ENCODE data around the gene ITSN1.

ITSN1 gene

DNA sequence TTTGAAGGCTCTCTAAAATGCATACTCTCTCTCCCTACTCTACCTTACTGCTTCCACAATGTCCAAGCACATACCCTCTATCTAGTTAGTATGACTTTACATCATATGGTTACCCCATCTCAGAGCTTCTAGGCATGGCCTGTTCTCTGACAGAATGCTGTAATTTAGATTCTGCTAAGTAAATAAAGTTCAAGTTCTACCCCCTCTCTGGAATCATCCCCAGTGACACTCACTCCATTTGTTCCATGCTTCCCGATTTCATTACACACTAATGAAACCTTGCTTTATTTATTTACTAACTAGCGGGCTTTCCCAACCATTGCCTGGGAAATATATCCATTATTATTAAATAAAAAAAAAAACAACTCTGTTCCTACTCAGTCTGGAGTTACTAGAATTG, 8.0 kb upstream of the ITSN1 start:
- TF ChIP-seq RARB (CRISPR knock-in tag; IDR thresholded peaks at IDR 0.05) = no peak
- no peak for TF ChIP-seq TCF4 (CRISPR knock-in tag; IDR thresholded peaks at IDR 0.05; ENCODE audit: borderline replicate concordance)
- TF ChIP-seq PPARA (CRISPR knock-in tag; IDR thresholded peaks at IDR 0.05; ENCODE audit: borderline replicate concordance) = no peak
- TF ChIP-seq, protein P1, sequence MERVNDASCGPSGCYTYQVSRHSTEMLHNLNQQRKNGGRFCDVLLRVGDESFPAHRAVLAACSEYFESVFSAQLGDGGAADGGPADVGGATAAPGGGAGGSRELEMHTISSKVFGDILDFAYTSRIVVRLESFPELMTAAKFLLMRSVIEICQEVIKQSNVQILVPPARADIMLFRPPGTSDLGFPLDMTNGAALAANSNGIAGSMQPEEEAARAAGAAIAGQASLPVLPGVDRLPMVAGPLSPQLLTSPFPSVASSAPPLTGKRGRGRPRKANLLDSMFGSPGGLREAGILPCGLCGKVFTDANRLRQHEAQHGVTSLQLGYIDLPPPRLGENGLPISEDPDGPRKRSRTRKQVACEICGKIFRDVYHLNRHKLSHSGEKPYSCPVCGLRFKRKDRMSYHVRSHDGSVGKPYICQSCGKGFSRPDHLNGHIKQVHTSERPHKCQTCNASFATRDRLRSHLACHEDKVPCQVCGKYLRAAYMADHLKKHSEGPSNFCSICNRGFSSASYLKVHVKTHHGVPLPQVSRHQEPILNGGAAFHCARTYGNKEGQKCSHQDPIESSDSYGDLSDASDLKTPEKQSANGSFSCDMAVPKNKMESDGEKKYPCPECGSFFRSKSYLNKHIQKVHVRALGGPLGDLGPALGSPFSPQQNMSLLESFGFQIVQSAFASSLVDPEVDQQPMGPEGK (CRISPR knock-in tag; IDR thresholded peaks at IDR 0.05; ENCODE audit: borderline replicate concordance) = no peak
- TF ChIP-seq ZC3H10 (CRISPR knock-in tag; IDR thresholded peaks at IDR 0.05) = no peak
- TF ChIP-seq ZNF565 (CRISPR knock-in tag; conservative IDR thresholded peaks at IDR 0.05; ENCODE audit: low read depth) = no peak
- TF ChIP-seq, protein P2, sequence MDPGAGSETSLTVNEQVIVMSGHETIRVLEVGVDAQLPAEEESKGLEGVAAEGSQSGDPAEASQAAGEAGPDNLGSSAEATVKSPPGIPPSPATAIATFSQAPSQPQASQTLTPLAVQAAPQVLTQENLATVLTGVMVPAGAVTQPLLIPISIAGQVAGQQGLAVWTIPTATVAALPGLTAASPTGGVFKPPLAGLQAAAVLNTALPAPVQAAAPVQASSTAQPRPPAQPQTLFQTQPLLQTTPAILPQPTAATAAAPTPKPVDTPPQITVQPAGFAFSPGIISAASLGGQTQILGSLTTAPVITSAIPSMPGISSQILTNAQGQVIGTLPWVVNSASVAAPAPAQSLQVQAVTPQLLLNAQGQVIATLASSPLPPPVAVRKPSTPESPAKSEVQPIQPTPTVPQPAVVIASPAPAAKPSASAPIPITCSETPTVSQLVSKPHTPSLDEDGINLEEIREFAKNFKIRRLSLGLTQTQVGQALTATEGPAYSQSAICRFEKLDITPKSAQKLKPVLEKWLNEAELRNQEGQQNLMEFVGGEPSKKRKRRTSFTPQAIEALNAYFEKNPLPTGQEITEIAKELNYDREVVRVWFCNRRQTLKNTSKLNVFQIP (CRISPR knock-in tag; IDR thresholded peaks at IDR 0.05; ENCODE audit: borderline replicate concordance, low read depth) = no peak
- no peak for ATAC-seq

GRCh38 chr21:33640697-33641351, 1.5 kb upstream of the ITSN1 start:
- no peak for ATAC-seq
- TF ChIP-seq CSDC2 (CRISPR knock-in tag; IDR thresholded peaks at IDR 0.05) = no peak
- TF ChIP-seq, protein P3, sequence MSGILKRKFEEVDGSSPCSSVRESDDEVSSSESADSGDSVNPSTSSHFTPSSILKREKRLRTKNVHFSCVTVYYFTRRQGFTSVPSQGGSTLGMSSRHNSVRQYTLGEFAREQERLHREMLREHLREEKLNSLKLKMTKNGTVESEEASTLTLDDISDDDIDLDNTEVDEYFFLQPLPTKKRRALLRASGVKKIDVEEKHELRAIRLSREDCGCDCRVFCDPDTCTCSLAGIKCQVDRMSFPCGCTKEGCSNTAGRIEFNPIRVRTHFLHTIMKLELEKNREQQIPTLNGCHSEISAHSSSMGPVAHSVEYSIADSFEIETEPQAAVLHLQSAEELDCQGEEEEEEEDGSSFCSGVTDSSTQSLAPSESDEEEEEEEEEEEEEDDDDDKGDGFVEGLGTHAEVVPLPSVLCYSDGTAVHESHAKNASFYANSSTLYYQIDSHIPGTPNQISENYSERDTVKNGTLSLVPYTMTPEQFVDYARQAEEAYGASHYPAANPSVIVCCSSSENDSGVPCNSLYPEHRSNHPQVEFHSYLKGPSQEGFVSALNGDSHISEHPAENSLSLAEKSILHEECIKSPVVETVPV (CRISPR knock-in tag; IDR thresholded peaks at IDR 0.05) = no peak
- TF ChIP-seq ISL1 (CRISPR knock-in tag; IDR thresholded peaks at IDR 0.05) = no peak
- TF ChIP-seq CREB5 (CRISPR knock-in tag; IDR thresholded peaks at IDR 0.05; ENCODE audit: low read depth) = no peak

- peak; percentile 87 for ATAC-seq
- no peak for TF ChIP-seq ZNF8 (CRISPR knock-in tag; IDR thresholded peaks at IDR 0.05)
- no peak for TF ChIP-seq GLIS3 (CRISPR knock-in tag; IDR thresholded peaks at IDR 0.05)
- TF ChIP-seq, protein P3 (CRISPR knock-in tag; IDR thresholded peaks at IDR 0.05) = no peak
- no peak for TF ChIP-seq SNAI2 (CRISPR knock-in tag; IDR thresholded peaks at IDR 0.05)
- TF ChIP-seq, protein P4, sequence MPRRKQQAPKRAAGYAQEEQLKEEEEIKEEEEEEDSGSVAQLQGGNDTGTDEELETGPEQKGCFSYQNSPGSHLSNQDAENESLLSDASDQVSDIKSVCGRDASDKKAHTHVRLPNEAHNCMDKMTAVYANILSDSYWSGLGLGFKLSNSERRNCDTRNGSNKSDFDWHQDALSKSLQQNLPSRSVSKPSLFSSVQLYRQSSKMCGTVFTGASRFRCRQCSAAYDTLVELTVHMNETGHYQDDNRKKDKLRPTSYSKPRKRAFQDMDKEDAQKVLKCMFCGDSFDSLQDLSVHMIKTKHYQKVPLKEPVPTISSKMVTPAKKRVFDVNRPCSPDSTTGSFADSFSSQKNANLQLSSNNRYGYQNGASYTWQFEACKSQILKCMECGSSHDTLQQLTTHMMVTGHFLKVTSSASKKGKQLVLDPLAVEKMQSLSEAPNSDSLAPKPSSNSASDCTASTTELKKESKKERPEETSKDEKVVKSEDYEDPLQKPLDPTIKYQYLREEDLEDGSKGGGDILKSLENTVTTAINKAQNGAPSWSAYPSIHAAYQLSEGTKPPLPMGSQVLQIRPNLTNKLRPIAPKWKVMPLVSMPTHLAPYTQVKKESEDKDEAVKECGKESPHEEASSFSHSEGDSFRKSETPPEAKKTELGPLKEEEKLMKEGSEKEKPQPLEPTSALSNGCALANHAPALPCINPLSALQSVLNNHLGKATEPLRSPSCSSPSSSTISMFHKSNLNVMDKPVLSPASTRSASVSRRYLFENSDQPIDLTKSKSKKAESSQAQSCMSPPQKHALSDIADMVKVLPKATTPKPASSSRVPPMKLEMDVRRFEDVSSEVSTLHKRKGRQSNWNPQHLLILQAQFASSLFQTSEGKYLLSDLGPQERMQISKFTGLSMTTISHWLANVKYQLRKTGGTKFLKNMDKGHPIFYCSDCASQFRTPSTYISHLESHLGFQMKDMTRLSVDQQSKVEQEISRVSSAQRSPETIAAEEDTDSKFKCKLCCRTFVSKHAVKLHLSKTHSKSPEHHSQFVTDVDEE (CRISPR knock-in tag; IDR thresholded peaks at IDR 0.05) = no peak
- no peak for TF ChIP-seq ZNF70 (CRISPR knock-in tag; IDR thresholded peaks at IDR 0.05)
- TF ChIP-seq ZC3H10 (CRISPR knock-in tag; IDR thresholded peaks at IDR 0.05) = no peak
- TF ChIP-seq ESRRG (CRISPR knock-in tag; IDR thresholded peaks at IDR 0.05) = no peak
- no peak for TF ChIP-seq CREB5 (CRISPR knock-in tag; IDR thresholded peaks at IDR 0.05; ENCODE audit: low read depth)
- TF ChIP-seq OSR1 (CRISPR knock-in tag; IDR thresholded peaks at IDR 0.05) = no peak
- TF ChIP-seq RARB (CRISPR knock-in tag; IDR thresholded peaks at IDR 0.05) = no peak
- TF ChIP-seq, protein P2 (CRISPR knock-in tag; IDR thresholded peaks at IDR 0.05; ENCODE audit: borderline replicate concordance, low read depth) = no peak
- no peak for TF ChIP-seq TCF4 (CRISPR knock-in tag; IDR thresholded peaks at IDR 0.05; ENCODE audit: borderline replicate concordance)
Measured at GRCh38 chr21:33641352-33642026, 812 bp upstream of the ITSN1 start, which contains the start of gene CRYZL1. CRYZL1 (minus strand) TSS chr21:33641741; CDS start chr21:33631551, 10,190 bp downstream.
